Stimulated activated CD8-positive, alpha-beta memory T cell treated with anti-CD3 and anti-CD28 coated beads, Interleukin-4, amount 100 ng/mL, for 1 hour (primary cell): ENCODE measurements around the gene TTC28.
"Not testable (repeated sequence)": the region's sequence is repeated elsewhere in the genome, so short reads cannot be mapped to it uniquely, and the experiment has no call there.

Experiments
- DNase-seq, 2 donors: peaks; one replicate each; pipeline ENCODE4 v3.0.0-alpha.2; 2020; ENCODE audit warnings: low read depth in 2 of 2, low spot score in 1 of 2

Gene TTC28

GRCh38 chr22:28239941-28240340 is 439.7 kb downstream of the TTC28 start:
- no peak for DNase-seq

GRCh38 chr22:28237783-28238182 is 441.9 kb downstream of the TTC28 start:
- DNase-seq = no peak

GRCh38 chr22:28237112-28237511 is 442.5 kb downstream of the TTC28 start:
- DNase-seq = no peak

GRCh38 chr22:28232204-28232603 is 447.4 kb downstream of the TTC28 start:
- DNase-seq = no peak

GRCh38 chr22:28231441-28231840 is 448.2 kb downstream of the TTC28 start:
- no peak for DNase-seq

GRCh38 chr22:28230671-28231070 is 449.0 kb downstream of the TTC28 start:
- no peak for DNase-seq

- no peak for DNase-seq
Observed at GRCh38 chr22:28229566-28230485, 449.8 kb downstream of the TTC28 start.

GRCh38 chr22:28223826-28224225 is 455.8 kb downstream of the TTC28 start:
- DNase-seq = no peak

DNA sequence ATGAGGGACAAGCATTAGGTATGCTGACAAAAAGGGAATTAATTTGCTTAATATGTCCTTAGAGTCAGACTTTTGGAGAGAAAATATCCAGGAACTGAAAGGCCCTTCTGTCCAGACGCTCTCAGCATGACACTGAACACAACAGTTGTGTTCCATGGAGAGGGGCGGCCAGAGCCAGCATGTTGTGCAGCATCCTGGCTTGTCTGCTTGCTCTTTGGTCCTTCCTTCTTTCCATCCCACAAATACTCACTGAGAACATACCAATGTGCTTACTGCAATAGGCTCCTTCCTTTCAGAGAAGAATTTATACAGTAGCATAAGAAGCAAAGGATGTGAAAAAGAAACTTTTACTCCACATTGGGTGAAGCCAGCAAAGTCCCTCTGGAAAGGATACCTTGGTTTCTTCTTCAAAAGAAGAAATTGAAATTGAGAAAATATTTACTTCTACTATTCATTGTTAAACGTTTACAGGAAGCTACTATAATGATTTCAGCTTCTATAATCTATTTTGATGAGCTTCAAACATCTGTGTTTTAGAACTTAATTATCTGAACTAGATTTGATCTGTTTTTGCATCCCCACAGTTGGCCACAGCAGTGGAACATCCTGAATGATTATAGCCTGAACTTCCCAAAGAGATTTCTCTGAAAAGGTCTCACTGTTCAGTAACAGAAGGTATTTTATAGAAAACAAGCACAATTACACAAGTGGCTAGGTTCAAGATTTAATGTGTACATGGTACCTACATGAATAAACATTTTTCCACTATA is 456.5 kb downstream of the TTC28 start:
- DNase-seq = no peak

- no peak for DNase-seq
Observed at GRCh38 chr22:28222571-28222970, 457.1 kb downstream of the TTC28 start.

DNA sequence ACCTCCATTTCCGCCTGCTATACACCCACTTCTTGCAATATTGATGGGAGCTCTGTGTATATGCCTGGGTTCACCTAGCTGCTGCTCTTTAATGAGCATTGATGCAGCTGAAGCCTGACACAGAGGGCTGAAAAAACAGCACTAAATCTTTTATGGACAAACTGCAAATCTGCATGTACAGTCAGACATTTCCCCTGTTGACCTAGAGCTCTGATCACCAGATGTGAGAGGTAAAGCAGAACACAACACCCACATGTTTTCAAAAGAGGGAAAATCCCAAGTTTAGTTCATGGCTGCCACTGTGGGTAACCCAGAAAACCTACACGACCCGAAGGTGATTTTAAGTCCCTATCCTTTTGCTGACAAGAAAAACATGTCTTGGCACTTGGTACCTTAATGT is 457.6 kb downstream of the TTC28 start:
- DNase-seq = no peak

- DNase-seq = no peak
Observed at GRCh38 chr22:28220626-28221363, 458.8 kb downstream of the TTC28 start.

GRCh38 chr22:28217277-28217676 is 462.4 kb downstream of the TTC28 start:
- DNase-seq = no peak

DNA sequence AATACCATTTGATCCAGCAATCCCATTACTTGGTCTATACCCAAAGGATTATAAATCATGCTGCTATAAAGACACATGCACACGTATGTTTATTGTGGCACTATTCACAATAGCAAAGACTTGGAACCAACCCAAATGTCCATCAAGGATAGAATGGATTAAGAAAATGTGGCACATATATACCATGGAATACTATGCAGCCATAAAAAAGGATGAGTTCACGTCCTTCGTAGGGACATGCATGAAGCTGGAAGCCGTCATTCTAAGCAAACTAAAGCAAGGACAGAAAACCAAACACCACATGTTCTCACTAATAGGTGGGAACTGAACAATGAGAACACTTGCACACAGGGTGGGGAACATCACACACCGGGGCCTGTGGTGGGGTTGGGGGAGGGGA is 464.9 kb downstream of the TTC28 start:
- not testable (repeated sequence) for DNase-seq

GRCh38 chr22:28209457-28209856 is 470.2 kb downstream of the TTC28 start:
- DNase-seq = not testable (repeated sequence)

DNA sequence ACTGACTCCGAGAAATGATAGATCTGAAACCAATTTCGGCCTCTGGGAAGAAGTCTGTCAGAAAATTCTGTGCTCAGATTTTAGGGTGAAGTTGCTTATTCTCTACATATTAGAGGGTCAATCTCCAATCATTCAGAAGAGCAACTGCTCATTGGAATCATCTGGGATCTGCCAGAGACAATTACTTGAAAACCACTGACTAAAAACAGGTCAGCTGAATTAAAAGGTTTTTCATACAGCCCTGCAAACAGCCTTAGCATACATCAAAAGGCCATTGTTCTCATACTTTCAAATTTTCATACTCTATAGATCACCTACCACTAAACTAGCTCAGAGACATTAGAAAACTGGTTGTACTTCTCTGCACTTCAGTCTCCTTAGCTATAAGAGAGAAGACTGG is 470.9 kb downstream of the TTC28 start:
- no peak for DNase-seq

DNA sequence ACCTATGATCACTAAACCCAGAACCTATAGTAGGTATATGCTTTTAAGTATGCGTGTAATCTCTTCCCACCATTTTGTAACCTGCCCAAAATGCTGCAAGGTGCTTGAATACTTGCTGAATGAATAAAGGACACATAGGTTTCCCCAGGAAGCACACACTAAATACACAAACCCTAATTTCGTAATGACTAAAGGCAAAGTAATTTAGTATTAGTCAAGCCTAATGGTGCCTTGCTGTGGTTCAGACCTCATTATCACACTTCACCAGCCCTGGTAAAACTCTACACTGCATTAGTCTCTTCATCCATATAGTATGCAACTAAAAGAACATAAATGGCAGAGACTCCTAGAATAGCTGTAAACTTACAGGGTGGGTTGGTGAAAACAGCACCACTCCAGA is 471.6 kb downstream of the TTC28 start:
- DNase-seq = no peak

DNA sequence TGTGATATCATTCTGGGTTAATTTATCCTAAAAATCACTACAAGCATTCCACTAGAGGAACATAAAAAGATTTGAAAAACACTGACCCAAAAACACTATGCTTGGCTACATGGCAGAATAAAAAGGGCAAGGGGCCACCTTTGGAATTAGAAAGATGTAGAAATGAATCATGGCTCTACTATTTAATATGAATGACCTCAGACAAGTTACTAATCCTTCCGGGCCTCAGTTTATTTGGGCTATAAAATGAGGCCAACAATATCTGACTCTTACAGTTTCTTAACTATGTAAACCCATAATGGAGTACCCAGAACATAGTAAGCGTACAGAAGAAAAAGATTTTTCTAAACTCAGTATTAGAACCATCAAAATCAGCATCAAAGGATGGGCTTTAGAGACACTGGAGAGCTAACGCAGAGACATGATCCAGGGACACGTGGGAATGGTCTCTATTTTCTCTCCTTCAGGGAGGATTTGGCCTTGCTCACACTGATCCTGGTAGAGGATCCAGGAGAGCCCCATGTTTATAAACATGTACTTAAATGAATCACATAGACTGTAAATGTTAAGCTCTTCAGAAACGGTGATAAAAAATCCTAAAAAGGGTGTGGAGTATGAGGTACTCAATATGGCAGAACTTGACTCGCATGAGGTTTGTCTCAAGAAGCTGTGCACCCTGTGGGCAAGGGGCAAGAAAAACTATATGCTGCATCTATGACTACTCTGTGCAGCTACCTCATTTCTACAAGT is 472.2 kb downstream of the TTC28 start:
- no peak for DNase-seq

GRCh38 chr22:28205926-28206325 is 473.7 kb downstream of the TTC28 start:
- no peak for DNase-seq

DNA sequence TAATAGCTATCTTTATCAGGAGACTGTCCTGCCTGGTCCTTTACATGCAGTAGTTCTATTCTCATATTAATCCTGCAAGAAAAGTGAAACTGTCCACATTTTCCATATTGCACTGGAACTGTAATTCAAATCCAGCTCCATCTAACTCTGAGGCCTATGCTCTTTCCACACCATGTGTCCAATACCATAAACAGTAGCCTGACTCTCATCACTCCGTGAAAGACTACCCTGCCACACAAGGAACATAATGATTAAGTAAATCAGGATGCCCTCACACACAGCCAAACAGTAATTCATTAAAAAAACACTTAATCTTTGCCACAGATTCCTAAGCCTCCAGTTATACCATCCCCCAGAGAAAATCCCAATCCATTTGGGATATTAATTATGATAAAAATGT is 475.3 kb downstream of the TTC28 start:
- no peak for DNase-seq

GRCh38 chr22:28203286-28203685 is 476.4 kb downstream of the TTC28 start:
- DNase-seq = no peak
